Loucy (cell line): ENCODE results near the gene CRACR2A.

Experiments used
- H2AFZ ChIP-seq: fragments of 200-600 bp; sonication (generic); 2 replicates; pipeline ENCODE4 v1.6.0; 2016; ENCODE audit warnings: antibody characterized with exemption, mild to moderate bottlenecking, low read length, moderate library complexity
- H3F3A ChIP-seq: fragments of 200-600 bp; 2 replicates; pipeline ENCODE4 v1.6.0; 2016; ENCODE audit warnings: antibody characterized with exemption, low read depth, mild to moderate bottlenecking
- H3K27me3 ChIP-seq: fragments of 200-600 bp; sonication (generic); 2 replicates; pipeline ENCODE4 v1.6.1; 2014; ENCODE audit warnings: low read length, mild to moderate bottlenecking; ENCODE audit not compliant: insufficient read depth, poor library complexity, severe bottlenecking
- H3K36me3 ChIP-seq: fragments of 200-600 bp; sonication (generic); 2 replicates; pipeline ENCODE4 v1.6.1; 2016; ENCODE audit warnings: low read length; ENCODE audit not compliant: insufficient read depth
- H3K4me1 ChIP-seq: fragments of 200-600 bp; sonication (generic); 2 replicates; pipeline ENCODE4 v1.5.1; 2014; ENCODE audit warnings: low read length, mild to moderate bottlenecking; ENCODE audit not compliant: insufficient read depth, poor library complexity, severe bottlenecking
- H3K4me2 ChIP-seq: fragments of 200-600 bp; sonication (generic); 2 replicates; pipeline ENCODE4 v1.6.0; 2014; ENCODE audit warnings: antibody characterized with exemption, low read length, low read depth, mild to moderate bottlenecking; ENCODE audit not compliant: poor library complexity, severe bottlenecking
- H3K4me3 ChIP-seq: fragments of 200-600 bp; sonication (generic); 2 replicates; pipeline ENCODE4 v1.5.1; 2014; ENCODE audit warnings: low read length, mild to moderate bottlenecking, mixed read lengths; ENCODE audit not compliant: poor library complexity, severe bottlenecking
- H3K79me2 ChIP-seq: fragments of 200-600 bp; sonication (generic); 2 replicates; pipeline ENCODE4 v1.6.1; 2014; ENCODE audit warnings: low read length; ENCODE audit not compliant: insufficient read depth
- H3K9ac ChIP-seq: fragments of 200-600 bp; sonication (generic); 2 replicates; pipeline ENCODE4 v1.6.0; 2014; ENCODE audit warnings: mild to moderate bottlenecking, low read depth, low read length, moderate library complexity; ENCODE audit not compliant: poor library complexity, severe bottlenecking
- H3K9me2 ChIP-seq: fragments of 200-600 bp; sonication (generic); replicated peaks from 2 replicates; pipeline ENCODE4 v1.6.1; 2016; ENCODE audit warnings: low read depth, low read length, mixed read lengths
- H3K9me3 ChIP-seq: fragments of 200-600 bp; sonication (generic); 2 replicates; pipeline ENCODE4 v1.6.1; 2014; ENCODE audit warnings: mild to moderate bottlenecking, antibody characterized with exemption, low read length, low read depth; ENCODE audit not compliant: insufficient read depth
- H4K20me1 ChIP-seq: fragments of 200-600 bp; sonication (generic); 2 replicates; pipeline ENCODE4 v1.6.0; 2014; ENCODE audit warnings: antibody characterized with exemption, low read length, mild to moderate bottlenecking; ENCODE audit not compliant: insufficient read depth, poor library complexity, severe bottlenecking
- EZH2phosphoT487 ChIP-seq: fragments of 200-600 bp; IDR thresholded peaks from 2 replicates; pipeline ENCODE4 v1.6.1; 2018; ENCODE audit warnings: antibody characterized with exemption, mild to moderate bottlenecking, moderate library complexity, borderline replicate concordance
- TF ChIP-seq, protein P1 (sequence below): fragments of 200-600 bp; sonication (generic); conservative IDR thresholded peaks from 2 replicates; pipeline ENCODE4 v1.5.1; 2014; ENCODE audit warnings: mild to moderate bottlenecking, antibody characterized with exemption, low read length

CRACR2A gene

DNA sequence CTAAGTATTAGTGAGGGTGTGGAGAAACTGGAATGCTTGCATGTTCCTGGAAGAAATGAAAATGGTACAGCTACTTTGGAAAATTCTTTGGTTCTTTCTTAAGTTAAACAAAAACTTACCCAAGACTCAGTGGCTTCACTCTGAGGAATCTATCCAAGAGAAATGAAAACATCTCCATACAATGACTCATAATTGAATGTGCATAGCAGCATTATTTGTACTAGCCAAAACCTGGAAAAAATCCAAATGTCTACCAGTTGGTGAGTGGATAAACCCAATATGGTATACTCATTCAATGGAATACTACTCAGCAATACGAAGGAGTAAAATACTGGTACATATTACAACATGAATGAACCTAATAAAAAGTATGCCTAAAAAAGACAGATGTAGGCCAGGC lies 18.0 kb upstream of the CRACR2A start:
- no peaks in the 10 kb centered on the region for H3K27me3 ChIP-seq
- H3K4me2 ChIP-seq = no peak overlapping the region
- TF ChIP-seq, protein P1, sequence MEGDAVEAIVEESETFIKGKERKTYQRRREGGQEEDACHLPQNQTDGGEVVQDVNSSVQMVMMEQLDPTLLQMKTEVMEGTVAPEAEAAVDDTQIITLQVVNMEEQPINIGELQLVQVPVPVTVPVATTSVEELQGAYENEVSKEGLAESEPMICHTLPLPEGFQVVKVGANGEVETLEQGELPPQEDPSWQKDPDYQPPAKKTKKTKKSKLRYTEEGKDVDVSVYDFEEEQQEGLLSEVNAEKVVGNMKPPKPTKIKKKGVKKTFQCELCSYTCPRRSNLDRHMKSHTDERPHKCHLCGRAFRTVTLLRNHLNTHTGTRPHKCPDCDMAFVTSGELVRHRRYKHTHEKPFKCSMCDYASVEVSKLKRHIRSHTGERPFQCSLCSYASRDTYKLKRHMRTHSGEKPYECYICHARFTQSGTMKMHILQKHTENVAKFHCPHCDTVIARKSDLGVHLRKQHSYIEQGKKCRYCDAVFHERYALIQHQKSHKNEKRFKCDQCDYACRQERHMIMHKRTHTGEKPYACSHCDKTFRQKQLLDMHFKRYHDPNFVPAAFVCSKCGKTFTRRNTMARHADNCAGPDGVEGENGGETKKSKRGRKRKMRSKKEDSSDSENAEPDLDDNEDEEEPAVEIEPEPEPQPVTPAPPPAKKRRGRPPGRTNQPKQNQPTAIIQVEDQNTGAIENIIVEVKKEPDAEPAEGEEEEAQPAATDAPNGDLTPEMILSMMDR = no peak
- TF ChIP-seq EZH2phosphoT487 = no peak
- no peaks in the 10 kb centered on the region for H3F3A ChIP-seq
- no peaks in the 10 kb centered on the region for H3K9me2 ChIP-seq
- H3K9ac ChIP-seq = no peak overlapping the region
- H3K9me3 ChIP-seq = no peaks in the 10 kb centered on the region
- no peaks in the 10 kb centered on the region for H4K20me1 ChIP-seq
- no peaks in the 10 kb centered on the region for H3K36me3 ChIP-seq
- H3K4me3 ChIP-seq = no peak overlapping the region
- no peaks in the 10 kb centered on the region for H3K4me1 ChIP-seq
- no peaks in the 10 kb centered on the region for H3K79me2 ChIP-seq
- H2AFZ ChIP-seq = no peak overlapping the region

DNA sequence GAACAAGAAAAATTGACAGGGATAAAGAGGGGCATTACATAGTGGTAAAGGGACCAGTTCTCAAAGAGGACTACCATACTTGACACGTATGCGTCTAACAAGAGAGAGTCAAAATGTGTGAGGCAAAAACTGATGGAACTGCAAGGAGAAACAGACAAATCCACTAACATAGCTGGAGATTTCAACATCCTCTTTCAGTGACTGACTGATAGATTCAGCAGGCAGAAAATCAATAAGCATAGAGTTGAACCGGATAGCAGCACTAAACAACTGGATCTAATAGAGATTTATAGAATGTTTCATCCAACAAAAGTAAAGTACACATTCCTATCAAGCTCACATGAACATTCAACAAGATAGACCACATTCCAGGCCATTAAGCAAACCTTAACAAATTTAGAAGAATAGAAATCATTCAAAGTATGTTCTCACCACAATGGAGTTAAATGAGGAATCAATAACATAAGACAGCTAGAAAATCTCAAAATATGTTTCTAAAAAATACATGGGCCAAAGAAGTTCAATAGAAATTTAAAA lies 16.1 kb upstream of the CRACR2A start:
- TF ChIP-seq EZH2phosphoT487 = no peak
- TF ChIP-seq, protein P1 = no peak

DNA sequence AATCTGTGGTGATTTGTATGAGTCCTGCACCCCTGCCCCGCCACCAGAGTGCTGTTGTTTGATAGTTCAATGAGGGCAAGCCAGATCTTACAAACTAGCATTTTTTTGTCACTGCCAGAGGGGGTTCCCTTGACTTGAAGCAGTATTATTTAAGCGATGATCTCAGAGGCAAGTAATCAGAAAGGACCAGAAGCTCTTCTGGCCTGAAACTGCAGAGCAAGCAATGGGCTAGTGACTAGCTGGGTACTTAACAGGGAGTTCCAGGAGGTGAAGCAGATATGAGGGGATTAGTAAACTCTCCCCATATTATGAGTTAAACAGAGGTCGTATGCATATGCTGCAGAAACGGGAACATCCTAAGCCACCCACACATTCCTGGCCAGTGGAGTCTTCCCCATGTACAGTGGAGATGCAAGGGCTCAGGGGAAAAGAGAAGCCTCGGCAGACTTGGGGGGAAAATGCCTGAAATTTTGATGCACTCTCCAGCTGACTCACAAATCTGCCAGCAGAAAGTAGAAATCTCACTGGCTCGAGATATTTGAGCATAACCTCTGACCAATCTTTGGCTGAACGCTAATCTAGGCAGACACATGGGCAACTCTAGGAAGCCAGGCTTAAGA lies 8.3 kb upstream of the CRACR2A start:
- H3K79me2 ChIP-seq = no peaks in the 10 kb centered on the region
- H4K20me1 ChIP-seq = no peaks in the 10 kb centered on the region
- H3K27me3 ChIP-seq = no peaks in the 10 kb centered on the region
- H3K9ac ChIP-seq = no peak overlapping the region
- TF ChIP-seq EZH2phosphoT487 = no peak
- TF ChIP-seq, protein P1 = no peak
- H3K36me3 ChIP-seq = no peaks in the 10 kb centered on the region
- no peaks in the 10 kb centered on the region for H3K9me3 ChIP-seq
- no peaks in the 10 kb centered on the region for H3F3A ChIP-seq
- H3K4me2 ChIP-seq = no peak overlapping the region
- no peak overlapping the region for H3K4me3 ChIP-seq
- H3K9me2 ChIP-seq = no peaks in the 10 kb centered on the region
- no peaks in the 10 kb centered on the region for H3K4me1 ChIP-seq
- no peak overlapping the region for H2AFZ ChIP-seq

More for the DNA sequence above, 16.1 kb upstream of the CRACR2A start:
- Histone ChIP-seq H3K9me3 (no peaks in the 10 kb centered on the region), H3K36me3 (no peaks in the 10 kb centered on the region), H3K27me3 (no peaks in the 10 kb centered on the region), H3K9me2 (no peaks in the 10 kb centered on the region), H4K20me1 (no peaks in the 10 kb centered on the region), H3F3A (no peaks in the 10 kb centered on the region), H3K9ac (no peak overlapping the region), H3K4me1 (no peaks in the 10 kb centered on the region), H3K4me2 (no peak overlapping the region), H3K79me2 (no peaks in the 10 kb centered on the region), H2AFZ (no peak overlapping the region), H3K4me3 (no peak overlapping the region)
